HEK293T (cell line): ENCODE results near the gene NDOR1.

Experiments used
- ARNT ChIP-seq: fragments of 450-650 bp; IDR thresholded peaks from 2 replicates; pipeline ENCODE4 v1.6.1; 2017; ENCODE audit warnings: mild to moderate bottlenecking
- BHLHE40 ChIP-seq: fragments of 450-650 bp; IDR thresholded peaks from 2 replicates; pipeline ENCODE4 v1.6.1; 2016; ENCODE audit warnings: mild to moderate bottlenecking, moderate library complexity, borderline replicate concordance
- FOXA1 ChIP-seq: fragments of 450-650 bp; IDR thresholded peaks from 2 replicates; pipeline ENCODE4 v1.6.1; 2016; ENCODE audit warnings: mild to moderate bottlenecking
- FOXK2 ChIP-seq: fragments of 450-650 bp; IDR thresholded peaks from 2 replicates; pipeline ENCODE4 v1.6.1; 2016; ENCODE audit warnings: mild to moderate bottlenecking
- FOXM1 ChIP-seq: fragments of 450-650 bp; IDR thresholded peaks from 2 replicates; pipeline ENCODE4 v1.6.1; 2017; ENCODE audit warnings: mild to moderate bottlenecking, borderline replicate concordance
- HDGF ChIP-seq: fragments of 450-650 bp; IDR thresholded peaks from 2 replicates; pipeline ENCODE4 v1.6.1; 2017; ENCODE audit warnings: antibody characterized with exemption, borderline replicate concordance
- SP1 ChIP-seq: fragments of 450-650 bp; IDR thresholded peaks from 2 replicates; pipeline ENCODE4 v1.6.1; 2017
- SUZ12 ChIP-seq: fragments of 450-650 bp; IDR thresholded peaks from 2 replicates; pipeline ENCODE4 v1.6.1; 2016; ENCODE audit warnings: mild to moderate bottlenecking
- TARDBP ChIP-seq: fragments of 450-650 bp; IDR thresholded peaks from 2 replicates; pipeline ENCODE4 v1.6.1; 2016
- ZNF384 ChIP-seq: fragments of 450-650 bp; IDR thresholded peaks from 2 replicates; pipeline ENCODE4 v1.6.1; 2016

DNA sequence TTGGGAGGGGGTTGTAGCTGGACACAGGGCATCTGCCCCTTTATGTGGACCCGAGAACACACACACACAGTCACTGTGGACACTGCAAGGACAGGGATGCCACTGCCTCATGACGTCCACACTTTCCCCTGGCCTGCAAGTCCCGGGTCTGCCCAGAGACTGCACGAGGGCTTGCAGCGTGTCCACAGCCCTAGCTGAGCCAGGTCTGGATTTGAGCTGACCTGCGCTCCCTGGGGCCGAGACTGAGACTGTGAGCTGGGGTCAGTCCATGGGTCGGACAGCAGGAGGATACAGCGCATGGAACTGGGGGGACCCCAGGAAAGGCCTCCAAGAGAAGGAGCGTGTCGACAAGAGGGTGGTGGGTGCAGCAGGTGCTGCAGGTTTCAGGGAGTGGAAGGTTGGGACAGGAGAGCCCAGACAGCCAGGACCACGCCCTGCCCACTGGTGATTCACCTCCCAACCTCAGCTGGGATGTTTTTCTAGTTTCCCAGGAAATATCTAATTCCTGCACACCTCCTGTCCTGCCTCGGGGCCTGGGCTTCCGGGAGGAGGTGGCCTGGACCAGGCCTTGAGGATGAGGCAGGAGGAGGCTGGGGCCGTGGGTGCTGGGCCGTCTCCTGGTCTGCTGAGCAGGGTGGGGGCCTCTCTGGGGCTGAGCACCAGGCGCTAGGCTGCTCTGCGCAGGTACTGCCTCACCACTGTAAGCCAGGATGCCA, 21.0 kb downstream of the NDOR1 start:
- TF ChIP-seq FOXA1, result no peak
- TF ChIP-seq FOXK2, result no peak
- TF ChIP-seq FOXM1, result no peak
- no peak for TF ChIP-seq ZNF384
- TF ChIP-seq ARNT, result no peak
- TF ChIP-seq HDGF, result no peak
- TF ChIP-seq SP1, result no peak
- no peak for TF ChIP-seq BHLHE40
- TF ChIP-seq SUZ12, result no peak
- no peak for TF ChIP-seq TARDBP
